GM21381 (cell line): ENCODE measurements around the gene CDC14A.

Experiments
- ATAC-seq: cut with Tn5 transposase; IDR thresholded peaks from one replicate; pipeline ENCODE4 v1.9.1; 2021; ENCODE audit warnings: mild to moderate bottlenecking, moderate library complexity; ENCODE audit not compliant: unreplicated experiment

The CDC14A gene

GRCh38 chr1:100478816-100479215 is 126.5 kb downstream of the CDC14A start:
- no peak for ATAC-seq

GRCh38 chr1:100479620-100480338 is 127.5 kb downstream of the CDC14A start:
- no peak for ATAC-seq

GRCh38 chr1:100481303-100481702 is 129.0 kb downstream of the CDC14A start:
- ATAC-seq, result no peak

- no peak for ATAC-seq
Measured at GRCh38 chr1:100482167-100482566, 129.9 kb downstream of the CDC14A start.

- no peak for ATAC-seq
Measured at GRCh38 chr1:100482748-100483147, 130.4 kb downstream of the CDC14A start.

GRCh38 chr1:100483230-100483629 is 130.9 kb downstream of the CDC14A start:
- ATAC-seq, result no peak

- no peak for ATAC-seq
Measured at GRCh38 chr1:100485855-100486258, 133.6 kb downstream of the CDC14A start.

GRCh38 chr1:100494393-100495084 is 142.2 kb downstream of the CDC14A start:
- no peak for ATAC-seq

- no peak for ATAC-seq
Measured at GRCh38 chr1:100496896-100497295, 144.6 kb downstream of the CDC14A start.

GRCh38 chr1:100497796-100498195 is 145.5 kb downstream of the CDC14A start:
- no peak for ATAC-seq

GRCh38 chr1:100499194-100499811 is 147.0 kb downstream of the CDC14A start:
- no peak for ATAC-seq

GRCh38 chr1:100502052-100502792 is 149.9 kb downstream of the CDC14A start:
- ATAC-seq, result no peak

GRCh38 chr1:100506217-100506616 is 153.9 kb downstream of the CDC14A start:
- no peak for ATAC-seq

- no peak for ATAC-seq
Measured at GRCh38 chr1:100510451-100510850, 158.1 kb downstream of the CDC14A start.

GRCh38 chr1:100511058-100511457 is 158.8 kb downstream of the CDC14A start:
- ATAC-seq, result no peak

GRCh38 chr1:100511773-100512172 is 159.5 kb downstream of the CDC14A start:
- no peak for ATAC-seq

- ATAC-seq, result no peak
Measured at GRCh38 chr1:100512803-100513352, 160.6 kb downstream of the CDC14A start.

GRCh38 chr1:100516857-100517256 is 164.6 kb downstream of the CDC14A start:
- ATAC-seq, result no peak

- ATAC-seq, result no peak
Measured at GRCh38 chr1:100517515-100517914, 165.2 kb downstream of the CDC14A start.

- ATAC-seq, result no peak
Measured at GRCh38 chr1:100518023-100518422, 165.7 kb downstream of the CDC14A start.

- peak; percentile 84 for ATAC-seq
Measured at GRCh38 chr1:100523038-100523652, 170.8 kb downstream of the CDC14A start.
